BLaER1 treated with 17β-estradiol and CSF1 and Interleukin-3, amounts not matched to agents 10 nM and 100 nM (cell line): Measurements from ENCODE around the gene MAD1L1.
A peak's percentile ranks its signal among the peaks of the same experiment; 100 is the strongest.

ENCODE experiments used
- H3K27ac ChIP-seq, 11 experiments: shearing (Covaris generic); formaldehyde crosslinking; 2 replicates each; pipeline ENCODE4 v1.8.1; 2022
- H3K27me3 ChIP-seq, 11 experiments: shearing (Covaris generic); formaldehyde crosslinking; 2 replicates each; pipeline ENCODE4 v1.8.1; 2022
- H3K36me3 ChIP-seq, 11 experiments: shearing (Covaris generic); formaldehyde crosslinking; 2 replicates each; pipeline ENCODE4 v1.8.1; 2022
- H3K4me1 ChIP-seq, 10 experiments: shearing (Covaris generic); formaldehyde crosslinking; 2 replicates each; pipeline ENCODE4 v1.8.1; 2022
- H3K4me2 ChIP-seq, 11 experiments: shearing (Covaris generic); formaldehyde crosslinking; 2 replicates each; pipeline ENCODE4 v1.8.1; 2022
- H3K4me3 ChIP-seq, 10 experiments: shearing (Covaris generic); formaldehyde crosslinking; 2 replicates each; pipeline ENCODE4 v1.8.1; 2022
- H3K9ac ChIP-seq, 11 experiments: shearing (Covaris generic); formaldehyde crosslinking; 2 replicates each; pipeline ENCODE4 v1.8.1; 2022
- H3K9me3 ChIP-seq, 11 experiments: shearing (Covaris generic); formaldehyde crosslinking; replicated peaks in 1 of 11; 2 replicates each; pipeline ENCODE4 v1.8.1; 2022
- H4K20me1 ChIP-seq, 11 experiments: shearing (Covaris generic); formaldehyde crosslinking; 2 replicates each; pipeline ENCODE4 v1.8.1; 2022
- Cebpa-rat ChIP-seq, 11 experiments: shearing (Covaris generic); IDR thresholded peaks; 2 replicates each; pipeline ENCODE4 v1.8.1; 2022

Gene MAD1L1

DNA sequence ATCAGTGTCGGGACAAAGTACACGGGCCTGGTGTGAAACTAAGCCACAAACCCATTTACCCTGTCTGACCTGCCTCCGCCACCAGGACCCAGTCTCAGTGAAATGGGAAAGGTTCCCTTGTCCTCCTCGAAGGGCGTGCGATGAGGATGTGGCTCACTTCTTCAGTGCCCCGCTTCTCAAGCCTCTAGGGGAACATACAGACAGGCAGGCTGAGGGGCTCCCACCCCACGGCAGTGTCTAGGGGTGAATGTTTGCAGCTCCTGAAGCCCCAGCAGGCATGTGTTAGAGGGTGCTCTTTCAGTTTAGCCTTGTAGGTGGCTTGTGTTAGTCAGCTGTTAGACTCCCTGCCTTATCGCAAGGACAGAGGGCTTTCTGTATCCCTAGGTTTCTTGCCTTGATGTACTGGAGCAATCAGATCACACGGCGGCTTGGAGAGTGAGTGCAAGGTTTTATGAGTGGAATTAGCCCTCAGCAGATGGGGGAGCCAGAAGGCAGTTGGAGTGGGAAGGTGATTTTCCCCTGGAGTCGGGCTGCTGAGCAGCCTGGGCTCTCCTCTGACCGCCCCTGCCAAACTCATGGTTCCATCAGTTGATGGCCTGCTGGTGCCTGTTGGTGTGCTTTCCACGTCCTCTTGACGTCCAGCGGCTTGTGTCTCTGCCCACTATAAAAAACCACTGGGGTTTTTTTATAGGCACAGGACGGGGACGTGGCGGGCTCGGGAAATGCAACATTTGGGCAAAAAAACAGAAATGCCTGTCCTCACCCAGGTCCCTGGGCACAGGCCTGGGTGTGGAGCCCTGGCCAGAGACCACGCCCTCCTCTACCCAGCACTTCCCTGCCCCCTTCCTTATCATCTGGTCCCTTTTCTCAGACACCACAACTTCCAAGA is 10.0 kb upstream of the MAD1L1 start:
- Histone ChIP-seq H3K27me3 (no peaks in the 10 kb centered on the region), H3K9ac (peak overlapping the region; percentile 87 to 94 (median 93)), H3K4me2 (peak overlapping the region; percentile 90 to 100 (median 96)), H3K9me3 (no peaks in the 10 kb centered on the region), H3K27ac (peak overlapping the region; percentile 76 to 91 (median 87); a peak in 21 of 22 replicates), H3K4me1 (peaks cover 73 to 88% (median 85%) of the 10 kb centered on the region in 10 experiments), H3K36me3 (peaks cover 19 to 28% (median 21%) of the 10 kb centered on the region in 11 experiments), H4K20me1 (peaks cover 0 to 40% (median 5%) of the 10 kb centered on the region in 11 experiments; a peak in 11 of 22 replicates), H3K4me3 (peak overlapping the region; percentile 84 to 98 (median 96))
- no peak for TF ChIP-seq Cebpa-rat (IDR thresholded peaks at IDR 0.05)

DNA sequence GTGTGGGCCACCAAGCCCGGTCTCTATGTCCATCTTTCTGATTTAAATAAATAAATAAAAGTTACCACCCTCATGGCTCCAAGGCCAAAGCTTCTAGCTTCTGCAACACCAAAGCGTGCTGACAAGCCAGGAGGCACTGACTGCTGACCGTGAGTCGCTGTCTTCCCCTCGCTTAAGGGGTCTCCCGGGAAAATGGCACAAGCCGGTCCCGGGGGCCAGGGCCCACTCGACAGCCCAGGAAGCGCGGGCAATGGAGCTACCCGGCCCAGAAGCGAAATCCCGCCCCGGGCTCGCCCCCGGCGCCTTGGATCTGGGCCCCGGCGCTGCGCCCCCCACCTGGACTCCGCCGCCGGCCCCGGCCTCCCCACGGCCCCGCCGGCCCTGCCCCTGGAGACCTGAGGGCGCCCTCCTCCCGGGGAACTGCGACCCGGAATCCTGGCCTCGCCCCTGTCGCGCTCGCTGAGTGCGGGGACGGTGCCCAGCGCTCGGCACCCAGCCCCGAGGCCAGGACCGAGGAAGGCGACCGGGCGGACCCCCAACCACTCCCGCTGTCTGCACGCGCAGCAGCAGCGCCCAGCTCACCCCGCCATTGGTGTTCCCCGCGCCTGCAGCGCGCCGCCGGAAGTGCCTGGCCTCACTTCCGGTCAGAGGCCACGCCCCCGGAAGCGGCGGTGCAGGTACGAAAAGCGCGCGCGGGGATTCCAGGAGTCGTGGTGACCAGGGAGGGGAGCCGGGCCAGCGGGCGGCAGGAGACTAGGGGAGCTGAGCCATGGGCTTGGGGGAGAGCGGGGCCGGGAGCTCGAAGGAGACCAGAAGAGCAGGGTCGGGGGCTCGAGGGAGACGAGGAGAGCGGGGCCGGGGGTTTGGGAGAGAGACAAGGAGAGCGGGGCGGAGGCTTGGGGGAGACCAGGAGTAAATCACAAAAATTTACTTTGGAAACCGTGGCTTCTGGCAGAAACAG is 9.1 kb upstream of the MAD1L1 start, which contains the start of the genes MRM2 and NUDT1:
TSS of gene MRM2 (minus strand) at position 626 of the 961 bp plus-strand sequence. CDS start at position 590, 36 bp downstream.
TSS of gene NUDT1 (plus strand) at position 647 of the 961 bp plus-strand sequence. CDS start 2,349 bp downstream, outside the sequence.
- H3K27me3 ChIP-seq = no peaks in the 10 kb centered on the region
- peaks cover 73 to 88% (median 85%) of the 10 kb centered on the region in 10 experiments for H3K4me1 ChIP-seq
- H3K9ac ChIP-seq = peak within 1 kb of the TSS; percentile 87 to 94 (median 93)
- H3K27ac ChIP-seq = peak within 1 kb of the TSS; percentile 76 to 91 (median 87)
- H4K20me1 ChIP-seq = peaks cover 0 to 31% (median 5%) of the 10 kb centered on the region in 11 experiments; a peak in 9 of 22 replicates
- H3K9me3 ChIP-seq = no peaks in the 10 kb centered on the region
- H3K4me3 ChIP-seq = peak within 1 kb of the TSS; percentile 84 to 98 (median 96)
- H3K36me3 ChIP-seq = peaks cover 19 to 33% (median 27%) of the 10 kb centered on the region in 11 experiments
- H3K4me2 ChIP-seq = peak within 1 kb of the TSS; percentile 90 to 100 (median 96)
- TF ChIP-seq Cebpa-rat (IDR thresholded peaks at IDR 0.05) = no peak

GRCh38 chr7:2239242-2239641 is 6.5 kb upstream of the MAD1L1 start:
- no peaks in the 10 kb centered on the region for H3K9me3 ChIP-seq
- H3K4me3 ChIP-seq = no peak overlapping the region
- no peak overlapping the region for H3K27ac ChIP-seq
- peaks cover 54 to 88% (median 73%) of the 10 kb centered on the region in 10 experiments for H3K4me1 ChIP-seq
- H3K9ac ChIP-seq = no peak overlapping the region
- peak overlapping the region in 3 of 11 experiments; percentile 93 to 100 (median 98); a peak in 4 of 22 replicates for H3K4me2 ChIP-seq
- peaks cover 32 to 59% (median 53%) of the 10 kb centered on the region in 11 experiments for H3K36me3 ChIP-seq
- no peak for TF ChIP-seq Cebpa-rat (IDR thresholded peaks at IDR 0.05)
- H4K20me1 ChIP-seq = peaks cover 0 to 7% (median 0%) of the 10 kb centered on the region in 11 experiments; a peak in 3 of 22 replicates
- H3K27me3 ChIP-seq = no peaks in the 10 kb centered on the region

DNA sequence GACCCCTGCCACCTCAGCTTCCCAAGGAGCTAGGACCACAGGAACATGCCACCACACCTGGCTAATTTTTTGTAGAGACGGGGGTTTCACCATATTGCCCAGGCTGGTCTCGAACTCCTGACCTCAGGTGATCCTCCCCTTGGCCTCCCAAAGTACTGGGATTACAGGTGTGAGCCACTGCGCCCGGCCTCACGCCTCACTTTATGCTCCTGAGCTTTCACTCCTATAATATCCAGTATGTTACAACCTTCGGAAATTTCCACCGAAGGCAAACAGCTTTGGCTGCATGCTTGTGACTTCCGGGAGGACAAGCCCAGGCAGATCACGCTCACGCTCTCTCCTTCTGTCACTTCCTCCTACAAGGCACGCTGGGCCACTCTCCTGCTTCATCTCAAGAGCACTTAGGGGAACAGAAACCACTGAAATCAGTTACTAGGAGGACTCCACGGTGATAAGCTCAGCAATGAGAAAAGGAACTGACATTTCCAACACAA is 4.4 kb upstream of the MAD1L1 start:
- Histone ChIP-seq H3K9ac (peak overlapping the region; percentile 45 to 75 (median 65); a peak in 21 of 22 replicates), H3K4me3 (0 out of 20 replicates have a peak overlapping the region, but pooled peaks of 1 of the 10 experiments have one; percentile 8), H3K27me3 (no peaks in the 10 kb centered on the region), H3K9me3 (no peaks in the 10 kb centered on the region), H3K4me1 (peaks cover 45 to 82% (median 65%) of the 10 kb centered on the region in 10 experiments), H3K27ac (peak overlapping the region; percentile 72 to 96 (median 85)), H4K20me1 (peaks cover 0 to 3% (median 2%) of the 10 kb centered on the region in 11 experiments; a peak in 9 of 22 replicates), H3K4me2 (peak overlapping the region; percentile 41 to 93 (median 74)), H3K36me3 (peaks cover 37 to 65% (median 58%) of the 10 kb centered on the region in 11 experiments)
- TF ChIP-seq Cebpa-rat (IDR thresholded peaks at IDR 0.05) = no peak

DNA sequence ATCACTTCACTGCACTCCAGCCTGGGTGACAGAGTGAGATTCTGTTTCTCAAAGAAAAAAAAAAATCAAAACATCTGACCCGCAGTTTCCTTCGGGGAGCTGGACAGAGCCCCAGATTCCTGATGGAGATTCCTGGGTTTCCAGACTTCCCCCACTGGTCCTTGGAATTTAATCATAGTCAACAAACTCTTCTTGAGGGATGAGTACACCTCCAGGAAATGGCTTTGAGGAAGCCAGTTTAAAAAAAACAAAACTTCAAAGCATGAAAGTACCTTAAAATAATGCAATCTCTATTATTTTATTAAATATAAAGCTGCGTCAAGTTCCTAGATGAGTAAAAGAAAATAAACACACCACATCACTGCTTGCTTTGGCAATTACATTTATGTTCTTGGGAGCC is 1.2 kb upstream of the MAD1L1 start:
- Histone ChIP-seq H3K4me1 (peaks cover 47 to 89% (median 65%) of the 10 kb centered on the region in 10 experiments), H3K27ac (no peak overlapping the region), H3K9me3 (no peaks in the 10 kb centered on the region), H3K4me2 (peak overlapping the region in 9 of 11 experiments; percentile 80 to 99 (median 97); a peak in 14 of 22 replicates), H3K9ac (peak overlapping the region in 7 of 11 experiments; percentile 6 to 95 (median 39); a peak in 8 of 22 replicates), H3K4me3 (0 out of 20 replicates have a peak overlapping the region, but pooled peaks of 1 of the 10 experiments have one; percentile 92), H4K20me1 (peaks cover 6 to 36% (median 33%) of the 10 kb centered on the region in 11 experiments; a peak in 19 of 22 replicates), H3K27me3 (no peaks in the 10 kb centered on the region), H3K36me3 (peaks cover 45 to 69% (median 65%) of the 10 kb centered on the region in 11 experiments)
- TF ChIP-seq Cebpa-rat (IDR thresholded peaks at IDR 0.05) = no peak

- H3K4me1 ChIP-seq = peaks cover 38 to 73% (median 54%) of the 10 kb centered on the region in 10 experiments
- no peaks in the 10 kb centered on the region for H3K9me3 ChIP-seq
- peak overlapping the region; percentile 87 to 95 (median 90) for H3K9ac ChIP-seq
- H3K27me3 ChIP-seq = no peaks in the 10 kb centered on the region
- H3K36me3 ChIP-seq = peaks cover 48 to 74% (median 69%) of the 10 kb centered on the region in 11 experiments
- H4K20me1 ChIP-seq = peaks cover 6 to 51% (median 46%) of the 10 kb centered on the region in 11 experiments; a peak in 19 of 22 replicates
- H3K27ac ChIP-seq = peak overlapping the region; percentile 65 to 87 (median 78)
- peak overlapping the region; percentile 74 to 95 (median 92) for H3K4me3 ChIP-seq
- TF ChIP-seq Cebpa-rat (IDR thresholded peaks at IDR 0.05) = no peak
- H3K4me2 ChIP-seq = peak overlapping the region; percentile 80 to 99 (median 96)
Observed at GRCh38 chr7:2231992-2232765, 566 bp downstream of the MAD1L1 start.

DNA sequence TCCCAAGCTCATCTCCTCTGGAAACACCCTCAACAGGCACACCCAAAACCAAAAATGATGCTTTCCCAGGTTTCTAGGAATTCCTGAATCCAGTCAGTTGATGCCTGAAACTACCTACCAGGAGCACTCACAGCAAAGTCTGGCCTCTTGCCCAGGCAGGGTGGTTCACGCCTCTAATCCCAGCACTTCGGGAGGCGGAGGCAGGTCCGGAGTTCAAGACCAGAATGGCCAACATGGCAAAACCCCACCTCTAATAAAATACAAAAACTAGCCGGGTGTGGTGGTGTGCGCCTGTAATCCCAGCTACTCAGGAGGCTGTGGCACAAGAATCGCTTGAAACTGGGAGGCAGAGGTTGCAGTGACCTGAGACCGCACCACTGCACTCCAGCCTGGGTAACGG is 1.9 kb downstream of the MAD1L1 start:
- H3K4me2 ChIP-seq = peak overlapping the region; percentile 80 to 99 (median 96)
- peaks cover 10 to 64% (median 59%) of the 10 kb centered on the region in 11 experiments; a peak in 19 of 22 replicates for H4K20me1 ChIP-seq
- no peaks in the 10 kb centered on the region for H3K27me3 ChIP-seq
- no peak overlapping the region for H3K27ac ChIP-seq
- H3K4me3 ChIP-seq = peak overlapping the region in 1 of 10 experiments; percentile 86; a peak in 2 of 20 replicates
- peak overlapping the region; percentile 87 to 95 (median 90); a peak in 15 of 22 replicates for H3K9ac ChIP-seq
- TF ChIP-seq Cebpa-rat (IDR thresholded peaks at IDR 0.05) = no peak
- H3K4me1 ChIP-seq = peaks cover 28 to 60% (median 44%) of the 10 kb centered on the region in 10 experiments
- peaks cover 61 to 74% (median 69%) of the 10 kb centered on the region in 11 experiments for H3K36me3 ChIP-seq
- no peaks in the 10 kb centered on the region for H3K9me3 ChIP-seq
